ENCODE data around the gene ABLIM2.

DNA sequence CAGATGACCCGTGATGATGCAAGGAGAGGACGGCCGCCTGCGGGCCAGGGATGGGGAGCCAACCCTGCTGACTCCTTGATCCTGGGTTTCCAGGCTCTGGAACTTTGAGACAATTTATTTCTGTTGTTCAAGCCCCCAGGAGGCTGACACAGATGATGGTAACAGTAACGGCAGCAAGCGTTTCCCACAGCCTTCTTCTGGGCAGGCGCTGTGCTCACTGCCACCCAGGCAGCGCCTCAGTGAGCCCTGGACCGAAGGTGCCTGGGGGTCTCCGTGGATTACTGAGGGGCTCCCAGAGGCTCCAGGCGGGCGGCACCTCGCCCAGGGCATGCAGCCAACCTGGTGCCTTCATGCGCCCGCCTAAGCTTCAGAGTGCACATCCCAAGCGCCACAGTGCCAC is 115.0 kb downstream of the ABLIM2 start:
- TF ChIP-seq POLR2A (IDR thresholded peaks at IDR 0.05): no peak
- TF ChIP-seq, protein P1, sequence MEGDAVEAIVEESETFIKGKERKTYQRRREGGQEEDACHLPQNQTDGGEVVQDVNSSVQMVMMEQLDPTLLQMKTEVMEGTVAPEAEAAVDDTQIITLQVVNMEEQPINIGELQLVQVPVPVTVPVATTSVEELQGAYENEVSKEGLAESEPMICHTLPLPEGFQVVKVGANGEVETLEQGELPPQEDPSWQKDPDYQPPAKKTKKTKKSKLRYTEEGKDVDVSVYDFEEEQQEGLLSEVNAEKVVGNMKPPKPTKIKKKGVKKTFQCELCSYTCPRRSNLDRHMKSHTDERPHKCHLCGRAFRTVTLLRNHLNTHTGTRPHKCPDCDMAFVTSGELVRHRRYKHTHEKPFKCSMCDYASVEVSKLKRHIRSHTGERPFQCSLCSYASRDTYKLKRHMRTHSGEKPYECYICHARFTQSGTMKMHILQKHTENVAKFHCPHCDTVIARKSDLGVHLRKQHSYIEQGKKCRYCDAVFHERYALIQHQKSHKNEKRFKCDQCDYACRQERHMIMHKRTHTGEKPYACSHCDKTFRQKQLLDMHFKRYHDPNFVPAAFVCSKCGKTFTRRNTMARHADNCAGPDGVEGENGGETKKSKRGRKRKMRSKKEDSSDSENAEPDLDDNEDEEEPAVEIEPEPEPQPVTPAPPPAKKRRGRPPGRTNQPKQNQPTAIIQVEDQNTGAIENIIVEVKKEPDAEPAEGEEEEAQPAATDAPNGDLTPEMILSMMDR (IDR thresholded peaks at IDR 0.05 in 4 of 5, conservative IDR thresholded peaks at IDR 0.05 in 1 of 5): no peak

Measured in gastrocnemius medialis (tissue), 4 donors.